Endothelial cell of umbilical vein (primary cell): ENCODE results near the gene AMN1. TPM values are rescaled to one million over a fixed set of nuclear protein-coding genes. Genes with fewer than 3 reads are reported as not detected.
A peak's percentile ranks its signal among the peaks of the same experiment; 100 is the strongest.
"Not testable (repeated sequence)": the region's sequence is repeated elsewhere in the genome, so short reads cannot be mapped to it uniquely, and the experiment has no call there.

Experiments
- BruUV-seq: library from RNA; stranded (reverse); fragments of 400-500 nt; replicated peaks from 2 replicates; lab custom pipeline; 2021; lab: Mats Ljungman, UMichigan
- CTCF ChIA-PET: fragments of 300-600, 350-600 bp; sonication (Branson Sonifier 250); formaldehyde crosslinking; loops from one replicate; lab custom pipeline; 2021; ENCODE audit warnings: antibody characterized with exemption, inconsistent platforms; lab: Charles Lee
- POLR2A ChIA-PET: fragments of 300-600, 350-600 bp; sonication (Branson Sonifier 250); formaldehyde crosslinking; loops from one replicate; lab custom pipeline; 2021; ENCODE audit warnings: antibody characterized with exemption, inconsistent platforms; lab: Charles Lee
- DNase-seq: peaks from one replicate; pipeline ENCODE4 v3.0.0-alpha.2; 2011; ENCODE audit warnings: low read depth, low spot score
- FAIRE-seq: peaks from 2 replicates; lab custom pipeline; 2011; peaks lifted over from hg19 to GRCh38; lab: Jason Lieb, UNC
- H2AFZ ChIP-seq: 2 replicates; pipeline ENCODE4 v1.6.0; 2012; ENCODE audit warnings: low read depth, low read length, control low read depth, inconsistent platforms
- H3K27ac ChIP-seq: 2 replicates; pipeline ENCODE4 v1.5.1; 2011; ENCODE audit warnings: low read depth, mild to moderate bottlenecking, control low read depth, low read length, moderate library complexity; ENCODE audit not compliant: insufficient read depth
- H3K27me3 ChIP-seq, 2 experiments: 2 replicates each; pipeline versions ENCODE4 v1.6.0 to v1.6.1; 2011; ENCODE audit warnings: low read length in 2 of 2, mixed read lengths in 1 of 2; ENCODE audit not compliant: control insufficient read depth in 2 of 2, insufficient read depth in 2 of 2
- H3K36me3 ChIP-seq, 2 experiments: 2 replicates in 1 of 2; 3 replicates in 1 of 2; pipeline ENCODE4 v1.5.1; 2011; ENCODE audit warnings: low read length in 2 of 2, mild to moderate bottlenecking in 1 of 2, moderate library complexity in 1 of 2; ENCODE audit not compliant: control insufficient read depth in 2 of 2, insufficient read depth in 2 of 2; ENCODE audit errors: extremely low read depth in 1 of 2
- H3K4me1 ChIP-seq: 3 replicates; pipeline ENCODE4 v1.5.1; 2011; ENCODE audit warnings: mild to moderate bottlenecking, low read length; ENCODE audit not compliant: control insufficient read depth, insufficient read depth; ENCODE audit errors: extremely low read depth
- H3K4me2 ChIP-seq: 2 replicates; pipeline ENCODE4 v1.6.1; 2011; ENCODE audit warnings: low read length, control low read depth, mixed read lengths; ENCODE audit not compliant: insufficient read depth
- H3K4me3 ChIP-seq, 3 experiments: fragments of 200-600 bp in 1 of 3; sonication (generic), shearing (Covaris generic) in 1 of 3; replicated peaks in 1 of 3; 2 replicates each; pipeline ENCODE4 v1.5.1; 2011 to 2016; ENCODE audit warnings: control low read depth in 3 of 3, low read length in 3 of 3, mild to moderate bottlenecking in 2 of 3, inconsistent platforms in 1 of 3, low read depth in 1 of 3, moderate library complexity in 1 of 3; ENCODE audit not compliant: insufficient read depth in 1 of 3
- H3K79me2 ChIP-seq: 2 replicates; pipeline ENCODE4 v1.6.0; 2012; ENCODE audit warnings: low read length, inconsistent platforms; ENCODE audit not compliant: control insufficient read depth, insufficient read depth
- H3K9ac ChIP-seq: replicated peaks from 2 replicates; pipeline ENCODE3; 2011; ENCODE audit warnings: low read length, control low read depth; ENCODE audit not compliant: insufficient read depth; ENCODE audit errors: extremely low read depth
- H3K9me1 ChIP-seq: replicated peaks from 3 replicates; pipeline ENCODE4 v1.6.0; 2011; ENCODE audit warnings: mild to moderate bottlenecking, low read length; ENCODE audit not compliant: control insufficient read depth, insufficient read depth; ENCODE audit errors: extremely low read depth
- H3K9me3 ChIP-seq: replicated peaks from 2 replicates; pipeline ENCODE4 v1.5.1; 2012; ENCODE audit warnings: low read length, inconsistent platforms; ENCODE audit not compliant: control insufficient read depth, insufficient read depth
- H4K20me1 ChIP-seq: replicated peaks from 2 replicates; pipeline ENCODE3; 2011; ENCODE audit warnings: mild to moderate bottlenecking, low read length; ENCODE audit not compliant: control insufficient read depth, insufficient read depth; ENCODE audit errors: extremely low read depth
- EZH2 ChIP-seq: IDR thresholded peaks from 2 replicates; pipeline ENCODE4 v1.6.1; 2012; ENCODE audit warnings: borderline replicate concordance, low read depth, mild to moderate bottlenecking, moderate library complexity, low read length, inconsistent platforms; ENCODE audit not compliant: severe bottlenecking
- FOS ChIP-seq: IDR thresholded peaks from 2 replicates; pipeline ENCODE4 v1.6.1; 2011; ENCODE audit warnings: mild to moderate bottlenecking, low read length, moderate library complexity, borderline replicate concordance; ENCODE audit not compliant: insufficient read depth
- GATA2 ChIP-seq: IDR thresholded peaks from 2 replicates; pipeline ENCODE4 v1.7.0; 2011; ENCODE audit warnings: low read depth, mild to moderate bottlenecking, moderate library complexity, mixed read lengths, low read length; ENCODE audit not compliant: insufficient read length, insufficient read depth
- JUN ChIP-seq: IDR thresholded peaks from 2 replicates; pipeline ENCODE4 v1.6.1; 2011; ENCODE audit warnings: borderline replicate concordance, low read depth; ENCODE audit not compliant: insufficient read length, insufficient read depth
- MYC ChIP-seq: IDR thresholded peaks from one replicate; pipeline ENCODE4 v1.6.1; 2011; ENCODE audit warnings: mild to moderate bottlenecking, low read depth, low read length
- POLR2A ChIP-seq: IDR thresholded peaks from 2 replicates; pipeline ENCODE4 v1.6.1; 2012; ENCODE audit warnings: low read depth, mild to moderate bottlenecking, control low read depth, low read length
- POLR2AphosphoS5 ChIP-seq: IDR thresholded peaks from 2 replicates; pipeline ENCODE4 v1.6.1; 2012; ENCODE audit warnings: low read depth, mild to moderate bottlenecking, control low read depth, low read length, moderate library complexity; ENCODE audit not compliant: insufficient read depth
- dilution Hi-C: fragments of 300-500 bp; cut with MboI; formaldehyde crosslinking; loops from one replicate; pipeline ENCODE4 v1.15.0; 2019; ENCODE audit warnings: low sequenced_read_pairs; ENCODE audit not compliant: extremely low pct_ligation_motif_present
- intact Hi-C: fragments of 100-400 bp; cut with micrococcal nuclease; formaldehyde crosslinking; loops from one replicate; pipeline ENCODE4 v1.10.0; 2022
- polyA plus RNA-seq, 4 experiments: library from polyadenylated mRNA; depleted of rRNA in 3 of 4; stranded (reverse) in 3 of 4; unstranded in 1 of 4; fragments of >200 nt; gene quantifications; 2 replicates each; pipeline versions ENCODE4 v1.2.1 to v1.2.3, GENCODE V29; 2011 to 2012; ENCODE audit warnings: missing spikeins in 1 of 4
- total RNA-seq: library from RNA; stranded (reverse); gene quantifications from 2 replicates; pipeline ENCODE4 v1.2.3, GENCODE V29; 2021
- TF ChIP-seq, protein P1 (sequence below), 2 donors: IDR thresholded peaks; 1 replicate in 1 of 2; 2 replicates in 1 of 2; pipeline ENCODE4 v1.5.1; 2011; ENCODE audit warnings: low read length in 2 of 2, mild to moderate bottlenecking in 2 of 2, moderate library complexity in 2 of 2, control low read depth in 1 of 2, inconsistent platforms in 1 of 2, low read depth in 1 of 2; ENCODE audit not compliant: insufficient read depth in 1 of 2; ENCODE audit errors: extremely low read depth in 1 of 2
- TF ChIP-seq, protein P2 (sequence below): IDR thresholded peaks from 2 replicates; pipeline ENCODE4 v1.6.1; 2011; ENCODE audit not compliant: insufficient read depth, insufficient read length

Gene AMN1
- total and polyA plus RNA-seq, 2 donors (not counting 3 experiments of a cell fraction or from before 2014, with no cell fraction given), result 8.5 to 18.0 TPM

DNA sequence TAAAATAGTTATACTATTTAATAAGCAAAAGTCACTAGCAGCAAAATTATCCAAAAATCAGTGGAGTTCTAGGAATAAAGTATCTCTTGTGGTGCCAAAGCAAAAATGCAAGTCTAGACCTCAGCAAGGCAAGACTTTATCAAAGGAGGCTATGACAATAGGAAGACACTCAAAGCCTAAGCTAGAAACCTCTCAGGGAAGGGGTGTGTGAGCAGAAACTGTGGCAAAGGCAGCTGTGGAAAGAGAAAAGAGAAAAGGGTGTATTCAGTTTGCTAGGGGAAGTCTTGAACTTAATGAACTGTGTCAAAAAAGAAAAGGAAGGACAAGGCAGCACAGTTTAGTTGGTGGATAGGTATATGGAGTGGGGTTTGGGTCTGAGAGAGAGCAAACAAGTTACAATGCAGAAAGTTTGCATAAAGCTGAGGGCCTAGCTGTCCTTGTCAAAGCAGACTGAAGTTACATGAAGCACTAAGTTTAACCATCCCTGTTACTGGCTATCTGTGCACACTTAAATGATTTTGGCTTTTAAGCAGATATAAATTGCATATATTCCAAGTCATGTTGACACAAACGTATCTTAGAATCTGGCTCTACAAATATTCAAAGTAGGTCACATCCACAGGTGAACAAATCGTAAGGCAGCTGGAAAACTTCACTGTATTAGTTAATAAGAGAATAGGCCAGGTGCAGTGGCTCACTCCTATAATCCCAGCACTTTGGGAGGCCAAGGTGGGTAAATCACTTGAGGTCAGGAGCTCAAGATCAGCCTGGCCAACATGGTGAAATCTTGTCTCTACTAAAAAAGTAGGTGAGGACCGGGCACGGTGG lies 31.0 kb upstream of the AMN1 start:
- no peak for DNase-seq
- CTCF ChIA-PET, result interaction anchor here (0.9 to 2.0 kb wide), 3 partner anchors 8 to 10 kb away, joined by 3 to 4 read pairs (median 4); no protein-coding TSS in a partner anchor
- Histone ChIP-seq H3K79me2 (no peaks in the 10 kb centered on the region), H3K4me1 (no peaks in the 10 kb centered on the region), H3K4me2 (no peak overlapping the region), H3K27me3 (no peaks in the 10 kb centered on the region), H4K20me1 (no peaks in the 10 kb centered on the region), H3K9me1 (no peaks in the 10 kb centered on the region), H3K36me3 (no peaks in the 10 kb centered on the region), H2AFZ (peak overlapping the region; percentile 46), H3K27ac (no peak overlapping the region), H3K9me3 (no peaks in the 10 kb centered on the region), H3K4me3 (no peak overlapping the region), H3K9ac (no peak overlapping the region)
- no peak for TF ChIP-seq POLR2AphosphoS5
- TF ChIP-seq, protein P1, sequence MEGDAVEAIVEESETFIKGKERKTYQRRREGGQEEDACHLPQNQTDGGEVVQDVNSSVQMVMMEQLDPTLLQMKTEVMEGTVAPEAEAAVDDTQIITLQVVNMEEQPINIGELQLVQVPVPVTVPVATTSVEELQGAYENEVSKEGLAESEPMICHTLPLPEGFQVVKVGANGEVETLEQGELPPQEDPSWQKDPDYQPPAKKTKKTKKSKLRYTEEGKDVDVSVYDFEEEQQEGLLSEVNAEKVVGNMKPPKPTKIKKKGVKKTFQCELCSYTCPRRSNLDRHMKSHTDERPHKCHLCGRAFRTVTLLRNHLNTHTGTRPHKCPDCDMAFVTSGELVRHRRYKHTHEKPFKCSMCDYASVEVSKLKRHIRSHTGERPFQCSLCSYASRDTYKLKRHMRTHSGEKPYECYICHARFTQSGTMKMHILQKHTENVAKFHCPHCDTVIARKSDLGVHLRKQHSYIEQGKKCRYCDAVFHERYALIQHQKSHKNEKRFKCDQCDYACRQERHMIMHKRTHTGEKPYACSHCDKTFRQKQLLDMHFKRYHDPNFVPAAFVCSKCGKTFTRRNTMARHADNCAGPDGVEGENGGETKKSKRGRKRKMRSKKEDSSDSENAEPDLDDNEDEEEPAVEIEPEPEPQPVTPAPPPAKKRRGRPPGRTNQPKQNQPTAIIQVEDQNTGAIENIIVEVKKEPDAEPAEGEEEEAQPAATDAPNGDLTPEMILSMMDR (IDR thresholded peaks at IDR 0.05; ENCODE audit: extremely low read depth in 1 of 2, insufficient read depth in 1 of 2, low read depth in 1 of 2, low read length in 2 of 2), result no peak
- TF ChIP-seq MYC, result no peak
- TF ChIP-seq POLR2A, result no peak
- no peak for TF ChIP-seq EZH2
- no peak for TF ChIP-seq GATA2
- TF ChIP-seq JUN, result no peak
- TF ChIP-seq, protein P2, sequence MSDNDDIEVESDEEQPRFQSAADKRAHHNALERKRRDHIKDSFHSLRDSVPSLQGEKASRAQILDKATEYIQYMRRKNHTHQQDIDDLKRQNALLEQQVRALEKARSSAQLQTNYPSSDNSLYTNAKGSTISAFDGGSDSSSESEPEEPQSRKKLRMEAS, result no peak
- TF ChIP-seq FOS, result no peak
- POLR2A ChIA-PET, result no interaction called here
- FAIRE-seq, result no peak
- intact Hi-C loops, result no loop called here
- BruUV-seq, result no TSS peak
- dilution Hi-C loops, result no loop called here

DNA sequence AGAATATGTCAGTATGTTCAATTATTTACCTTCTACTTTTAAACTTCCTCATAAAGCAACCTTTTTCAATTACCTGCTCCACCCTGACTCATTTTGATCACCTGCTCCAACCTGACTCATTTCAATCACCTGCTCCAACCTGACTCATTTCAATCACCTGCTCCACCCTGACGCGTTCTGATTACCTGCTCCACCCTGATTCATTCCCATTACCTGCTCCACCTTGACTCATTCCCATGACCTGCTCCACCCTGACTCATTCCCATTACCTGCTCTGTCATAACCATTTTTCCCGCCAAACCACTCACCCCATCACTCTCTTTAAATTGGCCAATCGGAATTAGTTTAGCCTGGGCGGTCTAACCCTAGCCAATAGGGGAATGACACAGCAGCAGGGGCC lies 29.5 kb upstream of the AMN1 start:
- POLR2A ChIA-PET, FAIRE-seq: not testable (repeated sequence)

More for the DNA sequence above, 29.5 kb upstream of the AMN1 start:
- H2AFZ ChIP-seq, H3K4me2 ChIP-seq, H3K9me1 ChIP-seq, H3K27ac ChIP-seq, H3K27me3 ChIP-seq, dilution Hi-C loops, intact Hi-C loops, H3K36me3 ChIP-seq, BruUV-seq, H3K9ac ChIP-seq, DNase-seq, H4K20me1 ChIP-seq, H3K79me2 ChIP-seq, H3K4me3 ChIP-seq, H3K9me3 ChIP-seq, H3K4me1 ChIP-seq, CTCF ChIA-PET: not testable (repeated sequence)
